Endothelial cell of umbilical vein (primary cell): Measurements from ENCODE around the gene CSF2.

Source experiments
- EZH2 ChIP-seq: IDR thresholded peaks from 2 replicates; pipeline ENCODE4 v1.6.1; 2012; ENCODE audit warnings: borderline replicate concordance, low read depth, mild to moderate bottlenecking, moderate library complexity, low read length, inconsistent platforms; ENCODE audit not compliant: severe bottlenecking
- FOS ChIP-seq: IDR thresholded peaks from 2 replicates; pipeline ENCODE4 v1.6.1; 2011; ENCODE audit warnings: mild to moderate bottlenecking, low read length, moderate library complexity, borderline replicate concordance; ENCODE audit not compliant: insufficient read depth
- GATA2 ChIP-seq: IDR thresholded peaks from 2 replicates; pipeline ENCODE4 v1.7.0; 2011; ENCODE audit warnings: low read depth, mild to moderate bottlenecking, moderate library complexity, mixed read lengths, low read length; ENCODE audit not compliant: insufficient read length, insufficient read depth
- JUN ChIP-seq: IDR thresholded peaks from 2 replicates; pipeline ENCODE4 v1.6.1; 2011; ENCODE audit warnings: borderline replicate concordance, low read depth; ENCODE audit not compliant: insufficient read length, insufficient read depth
- MAX ChIP-seq: IDR thresholded peaks from 2 replicates; pipeline ENCODE4 v1.6.1; 2011; ENCODE audit not compliant: insufficient read depth, insufficient read length
- MYC ChIP-seq: IDR thresholded peaks from one replicate; pipeline ENCODE4 v1.6.1; 2011; ENCODE audit warnings: mild to moderate bottlenecking, low read depth, low read length
- POLR2A ChIP-seq: IDR thresholded peaks from 2 replicates; pipeline ENCODE4 v1.6.1; 2012; ENCODE audit warnings: low read depth, mild to moderate bottlenecking, control low read depth, low read length
- POLR2AphosphoS5 ChIP-seq: IDR thresholded peaks from 2 replicates; pipeline ENCODE4 v1.6.1; 2012; ENCODE audit warnings: low read depth, mild to moderate bottlenecking, control low read depth, low read length, moderate library complexity; ENCODE audit not compliant: insufficient read depth
- TF ChIP-seq, protein P1 (sequence below), 2 donors: IDR thresholded peaks; 1 replicate in 1 of 2; 2 replicates in 1 of 2; pipeline ENCODE4 v1.5.1; 2011; ENCODE audit warnings: low read length in 2 of 2, mild to moderate bottlenecking in 2 of 2, moderate library complexity in 2 of 2, control low read depth in 1 of 2, inconsistent platforms in 1 of 2, low read depth in 1 of 2; ENCODE audit not compliant: insufficient read depth in 1 of 2; ENCODE audit errors: extremely low read depth in 1 of 2

GRCh38 chr5:132063090-132063911 lies 10.3 kb upstream of the CSF2 start:
- TF ChIP-seq, protein P1, sequence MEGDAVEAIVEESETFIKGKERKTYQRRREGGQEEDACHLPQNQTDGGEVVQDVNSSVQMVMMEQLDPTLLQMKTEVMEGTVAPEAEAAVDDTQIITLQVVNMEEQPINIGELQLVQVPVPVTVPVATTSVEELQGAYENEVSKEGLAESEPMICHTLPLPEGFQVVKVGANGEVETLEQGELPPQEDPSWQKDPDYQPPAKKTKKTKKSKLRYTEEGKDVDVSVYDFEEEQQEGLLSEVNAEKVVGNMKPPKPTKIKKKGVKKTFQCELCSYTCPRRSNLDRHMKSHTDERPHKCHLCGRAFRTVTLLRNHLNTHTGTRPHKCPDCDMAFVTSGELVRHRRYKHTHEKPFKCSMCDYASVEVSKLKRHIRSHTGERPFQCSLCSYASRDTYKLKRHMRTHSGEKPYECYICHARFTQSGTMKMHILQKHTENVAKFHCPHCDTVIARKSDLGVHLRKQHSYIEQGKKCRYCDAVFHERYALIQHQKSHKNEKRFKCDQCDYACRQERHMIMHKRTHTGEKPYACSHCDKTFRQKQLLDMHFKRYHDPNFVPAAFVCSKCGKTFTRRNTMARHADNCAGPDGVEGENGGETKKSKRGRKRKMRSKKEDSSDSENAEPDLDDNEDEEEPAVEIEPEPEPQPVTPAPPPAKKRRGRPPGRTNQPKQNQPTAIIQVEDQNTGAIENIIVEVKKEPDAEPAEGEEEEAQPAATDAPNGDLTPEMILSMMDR (IDR thresholded peaks at IDR 0.05; ENCODE audit: extremely low read depth in 1 of 2, insufficient read depth in 1 of 2, low read depth in 1 of 2, low read length in 2 of 2): peak; percentile 94 to 98
- TF ChIP-seq POLR2A (no peak), EZH2 (no peak), POLR2AphosphoS5 (no peak), MAX (no peak), FOS (no peak), JUN (no peak), GATA2 (no peak), MYC (no peak)
